HL-60/S4 treated with retinoic acid at 250 ng/mL for 4 days and 3 days (cell line): ENCODE measurements around the gene CHEK2.
"Not testable (repeated sequence)": the region's sequence is repeated elsewhere in the genome, so short reads cannot be mapped to it uniquely, and the experiment has no call there.

Experiments
- in situ Hi-C: fragments of 300-500 bp; cut with MboI; formaldehyde crosslinking; loops from 2 replicates; pipeline ENCODE4 v1.7.0; 2022; ENCODE audit warnings: low sequenced_read_pairs

Gene CHEK2

DNA sequence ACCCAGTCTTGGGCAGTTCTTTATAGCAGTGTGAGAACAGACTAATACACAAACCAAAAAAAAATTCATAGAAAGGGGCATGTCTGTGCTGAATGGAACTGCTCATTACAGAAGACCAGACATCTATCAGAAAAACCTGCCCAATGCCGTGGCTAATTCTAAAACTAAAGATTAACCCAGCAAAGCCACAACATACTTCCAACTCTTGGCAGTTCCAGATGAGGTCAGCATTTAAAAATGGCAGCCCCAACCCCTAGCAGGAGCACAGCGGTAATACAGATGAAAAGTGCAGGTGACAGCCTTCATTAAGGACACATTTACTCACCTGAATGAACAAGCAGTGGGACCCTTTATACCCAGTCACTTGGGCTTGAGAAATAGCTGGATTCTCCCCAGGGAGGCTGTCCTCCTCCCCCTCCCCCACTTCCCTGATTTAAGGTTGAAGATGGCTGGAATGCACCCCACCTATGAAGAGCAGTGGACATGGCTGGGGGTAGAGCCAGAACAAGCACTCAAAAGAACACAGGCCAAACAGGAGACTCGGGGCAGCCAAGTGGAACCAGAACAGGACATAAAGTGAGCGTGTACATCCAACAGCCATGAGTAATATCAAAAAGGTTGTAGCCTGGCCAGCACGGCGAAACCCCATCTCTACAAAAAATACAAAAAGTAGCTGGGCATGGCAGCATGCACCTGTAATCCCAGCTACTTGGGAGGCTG lies 48.4 kb downstream of the CHEK2 start:
- in situ Hi-C loops = not testable (repeated sequence)

GRCh38 chr22:28689796-28690195 lies 51.8 kb downstream of the CHEK2 start:
- in situ Hi-C loops = not testable (repeated sequence)

- in situ Hi-C loops = not testable (repeated sequence)
These were observed 58.7 kb downstream of the CHEK2 start for GRCh38 chr22:28682966-28683365.

DNA sequence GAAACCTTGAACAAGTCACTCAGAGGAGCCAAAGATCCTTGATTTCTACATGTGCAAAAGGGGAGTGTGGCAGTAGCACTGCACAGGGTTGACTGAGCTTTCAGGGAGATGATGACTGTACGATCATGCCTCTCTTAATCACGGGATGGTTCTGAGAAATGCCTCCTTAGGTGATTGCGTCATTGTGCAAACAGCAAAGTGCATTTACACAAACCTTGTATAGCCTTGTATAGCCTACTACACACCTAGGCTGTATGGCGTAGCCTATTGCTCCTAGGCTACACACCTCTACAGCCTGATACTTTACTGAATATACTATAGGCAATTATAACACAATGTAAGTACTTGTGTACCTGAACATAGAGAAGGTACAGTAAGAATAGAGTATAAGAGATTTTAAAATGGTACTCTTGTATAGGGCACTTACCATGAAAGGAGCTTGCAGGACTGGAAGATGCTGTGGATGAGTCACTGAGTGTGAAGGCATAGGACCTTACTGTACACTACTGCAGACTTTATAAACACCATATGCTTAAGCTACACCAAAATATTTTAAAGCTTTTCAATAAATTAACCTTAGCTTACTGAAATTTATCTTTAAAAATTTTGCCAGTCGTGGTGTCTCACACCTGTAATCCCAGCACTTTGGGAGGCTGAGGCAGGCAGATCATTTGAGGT lies 60.7 kb downstream of the CHEK2 start:
- in situ Hi-C loops = not testable (repeated sequence)

DNA sequence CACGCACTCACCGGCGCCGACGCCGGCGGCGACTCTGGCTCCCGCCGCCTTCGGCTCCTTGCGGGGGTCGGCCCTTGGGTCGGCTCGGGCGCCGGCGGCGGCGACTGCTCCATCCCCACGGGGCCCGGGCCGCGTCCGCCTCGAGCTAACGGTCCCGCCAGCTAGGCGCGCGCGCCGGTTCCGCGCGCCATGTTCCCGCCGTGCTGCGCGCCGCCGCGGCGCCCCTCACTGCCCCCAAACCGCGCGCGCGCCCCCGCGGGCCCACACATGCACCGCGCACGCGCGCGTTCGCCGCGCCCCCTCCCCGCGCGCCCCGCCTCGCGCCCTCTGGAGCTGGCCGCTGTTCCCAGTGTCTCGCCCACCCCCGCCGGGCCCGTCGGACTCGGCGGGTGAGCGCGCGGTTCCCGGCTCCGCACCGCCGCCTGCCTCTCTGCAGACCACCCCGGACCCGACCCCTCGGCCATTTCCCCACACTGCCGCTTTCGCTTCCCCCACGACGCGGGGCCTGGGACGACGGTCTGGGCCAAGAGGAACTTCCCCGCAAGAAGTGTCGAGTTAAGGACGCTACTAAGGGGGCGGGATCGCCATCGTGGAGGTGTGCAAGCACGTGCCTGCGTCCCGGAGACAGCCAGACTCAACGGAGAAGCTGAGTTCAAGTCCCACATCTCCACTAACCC lies 61.9 kb downstream of the CHEK2 start, which contains the start of gene TTC28:
TTC28 (minus strand) TSS at position 230 of the 677 bp plus-strand sequence; CDS start at position 113, 117 bp downstream.
- in situ Hi-C loops = not testable (repeated sequence)

GRCh38 chr22:28678778-28679610 lies 62.6 kb downstream of the CHEK2 start:
- in situ Hi-C loops = not testable (repeated sequence)

DNA sequence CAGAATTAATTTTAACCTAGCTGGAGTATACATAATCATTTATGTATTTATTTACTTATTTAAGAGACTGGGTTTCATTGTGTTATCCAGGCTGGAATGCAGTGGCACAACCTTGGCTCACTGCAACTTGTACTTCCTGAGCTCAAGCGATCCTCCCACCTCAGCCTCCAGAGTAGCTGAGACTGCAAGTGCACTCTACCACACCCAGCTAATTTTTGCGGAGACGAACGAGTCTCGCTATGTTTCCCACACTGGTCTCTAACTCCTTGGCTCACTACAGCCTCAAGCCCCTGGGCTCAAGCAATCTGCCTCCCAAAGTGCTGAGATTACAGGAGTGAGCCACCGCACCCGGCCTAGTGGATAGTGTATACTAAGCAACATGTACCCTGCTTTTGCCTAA lies 63.5 kb downstream of the CHEK2 start:
- in situ Hi-C loops = not testable (repeated sequence)

DNA sequence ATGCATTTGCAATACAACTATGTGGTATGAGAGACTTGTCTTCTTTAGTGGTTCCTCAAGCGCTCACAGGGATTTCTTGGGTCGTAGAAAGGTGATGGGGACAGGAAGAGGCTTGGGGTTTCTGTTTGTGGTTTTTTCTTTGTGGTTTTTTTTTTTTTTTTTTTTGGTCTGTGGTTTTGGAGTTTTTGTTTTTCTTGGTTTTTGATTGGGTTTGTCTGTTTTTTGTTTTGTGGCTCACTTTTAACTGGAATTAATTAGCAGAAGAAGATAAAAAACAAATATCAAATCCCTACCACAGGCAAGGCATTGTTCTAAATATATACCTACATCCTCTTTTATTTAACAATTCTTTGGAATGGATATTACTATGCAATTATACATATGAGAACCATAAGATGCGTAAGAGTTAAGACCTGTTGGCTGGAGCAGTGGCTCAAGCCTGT lies 67.5 kb downstream of the CHEK2 start:
- in situ Hi-C loops = no loop called here

DNA sequence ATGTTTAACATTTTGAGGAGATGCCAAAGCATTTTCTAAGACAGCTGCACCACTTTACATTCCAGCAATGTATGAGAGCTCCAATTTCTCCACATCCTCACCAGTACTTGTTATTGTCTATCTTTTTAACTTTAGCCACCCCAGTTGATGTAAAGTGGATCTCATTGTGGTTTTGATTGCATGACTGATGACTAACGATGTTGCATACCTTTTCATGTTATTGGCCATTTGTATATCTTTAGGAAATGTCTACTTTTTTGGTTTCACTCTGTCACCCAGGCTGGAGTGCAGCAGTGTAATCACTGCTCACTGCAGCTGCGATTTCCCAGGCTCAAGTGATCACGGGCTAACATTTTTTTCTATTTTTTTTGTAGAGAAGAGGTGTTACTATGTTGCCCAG lies 70.9 kb downstream of the CHEK2 start:
- in situ Hi-C loops = no loop called here

- in situ Hi-C loops = no loop called here
These were observed 71.5 kb downstream of the CHEK2 start for GRCh38 chr22:28670161-28670560.

DNA sequence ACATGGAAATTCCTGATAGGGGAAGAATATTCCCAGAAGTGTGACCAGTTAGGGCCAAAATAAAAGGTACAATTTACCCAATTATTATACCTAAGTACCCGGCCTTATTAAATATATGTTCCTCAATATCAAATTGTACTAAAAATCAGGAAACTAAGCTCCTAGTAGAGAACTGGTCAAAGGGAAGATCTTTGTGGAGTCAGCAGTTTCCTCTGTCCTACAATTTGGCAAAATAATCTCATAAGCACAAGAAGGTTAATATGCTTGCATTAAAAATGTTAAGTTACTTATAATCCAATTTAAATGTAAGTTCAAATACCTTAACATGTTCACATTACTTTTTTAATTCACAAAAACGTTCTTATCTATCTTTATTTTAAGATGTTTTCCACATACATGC lies 72.2 kb downstream of the CHEK2 start:
- in situ Hi-C loops = no loop called here

DNA sequence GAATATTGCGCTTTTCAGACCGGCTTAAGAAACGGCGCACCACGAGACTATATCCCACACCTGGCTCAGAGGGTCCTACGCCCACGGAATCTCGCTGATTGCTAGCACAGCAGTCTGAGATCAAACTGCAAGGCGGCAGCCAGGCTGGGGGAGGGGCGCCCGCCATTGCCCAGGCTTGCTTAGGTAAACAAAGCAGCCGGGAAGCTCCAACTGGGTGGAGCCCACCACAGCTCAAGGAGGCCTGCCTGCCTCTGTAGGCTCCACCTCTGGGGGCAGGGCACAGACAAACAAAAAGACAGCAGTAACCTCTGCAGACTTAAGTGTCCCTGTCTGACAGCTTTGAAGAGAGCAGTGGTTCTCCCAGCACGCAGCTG lies 78.1 kb downstream of the CHEK2 start:
- in situ Hi-C loops = not testable (repeated sequence)

- in situ Hi-C loops = no loop called here
These were observed 83.2 kb downstream of the CHEK2 start for GRCh38 chr22:28658448-28658847.

- in situ Hi-C loops = no loop called here
These were observed 85.4 kb downstream of the CHEK2 start for GRCh38 chr22:28656181-28656580.

DNA sequence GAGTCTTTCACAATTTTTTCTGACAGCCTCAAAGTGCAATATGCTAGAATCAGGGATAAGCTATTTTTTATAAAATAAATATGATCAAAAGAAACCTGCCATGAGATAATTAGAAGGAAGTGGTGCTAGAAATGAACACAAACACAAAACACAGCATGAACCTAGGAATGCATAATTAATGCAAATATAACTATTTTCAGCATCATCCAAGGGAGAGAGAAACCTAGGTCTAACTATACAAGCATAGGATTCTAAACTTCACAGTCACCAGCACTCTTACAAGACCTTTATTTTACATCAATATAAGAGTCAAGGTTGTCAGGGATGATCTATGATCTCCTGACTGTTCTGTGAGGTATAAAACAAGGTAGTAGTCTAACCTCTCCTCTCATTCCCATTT lies 91.2 kb downstream of the CHEK2 start:
- in situ Hi-C loops = no loop called here

GRCh38 chr22:28648792-28649191 lies 92.8 kb downstream of the CHEK2 start:
- in situ Hi-C loops = no loop called here

GRCh38 chr22:28647216-28647615 lies 94.4 kb downstream of the CHEK2 start:
- in situ Hi-C loops = no loop called here

DNA sequence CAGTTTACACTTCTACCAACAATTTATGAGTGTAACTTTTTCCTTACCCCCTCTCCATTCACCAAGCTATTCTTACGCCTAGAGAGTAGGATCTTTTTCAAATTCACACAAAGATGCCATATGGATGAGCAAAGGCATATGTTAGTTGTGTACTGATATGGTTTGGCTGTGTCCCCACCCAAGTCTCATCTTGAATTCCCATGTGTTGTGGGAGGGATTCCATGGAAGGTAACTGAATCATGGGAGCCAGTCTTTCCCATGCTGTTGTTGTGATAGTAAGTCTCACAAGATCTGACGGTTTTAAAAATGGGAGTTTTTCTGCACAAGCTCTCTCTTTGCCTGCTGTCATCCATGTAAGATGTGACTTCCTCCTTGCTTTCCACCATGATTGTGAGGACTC lies 102.3 kb downstream of the CHEK2 start:
- in situ Hi-C loops = no loop called here
